Stomach (tissue), 4 donors: ENCODE data around the gene SIRT4.

ENCODE experiments used
- CTCF ChIP-seq, 7 experiments: fragments of 450-650 bp in 4 of 7; fragments of 200-600 bp in 3 of 7; sonication (generic) in 3 of 7; IDR thresholded peaks; one replicate each; pipeline ENCODE4 v1.5.1; 2016 to 2019; ENCODE audit warnings: antibody characterized with exemption in 7 of 7, control low read depth in 2 of 7, mild to moderate bottlenecking in 1 of 7
- EP300 ChIP-seq: sonication (generic); formaldehyde crosslinking; IDR thresholded peaks from one replicate; pipeline ENCODE4 v1.6.1; 2017; ENCODE audit warnings: antibody characterized with exemption
- POLR2A ChIP-seq, 4 donors: fragments of 450-650 bp; IDR thresholded peaks; one replicate each; pipeline ENCODE4 v1.6.1; 2016; ENCODE audit warnings: antibody characterized with exemption in 4 of 4, control low read depth in 2 of 4, mild to moderate bottlenecking in 1 of 4, moderate library complexity in 1 of 4
- POLR2AphosphoS5 ChIP-seq, 3 donors: sonication (generic); formaldehyde crosslinking; IDR thresholded peaks; one replicate each; pipeline ENCODE4 v1.6.1; 2016; ENCODE audit warnings: antibody characterized with exemption in 3 of 3

GRCh38 chr12:120352117-120352516, 50.0 kb downstream of the SIRT4 start:
- TF ChIP-seq CTCF (IDR thresholded peaks at IDR 0.05) (no peak), POLR2A (IDR thresholded peaks at IDR 0.05) (no peak), EP300 (no peak), POLR2AphosphoS5 (IDR thresholded peaks at IDR 0.05) (no peak)
